Head of caudate nucleus (tissue), 42 donors: Measurements from ENCODE around the gene KRT13.

ENCODE experiments used
- DNase-seq, 42 donors: peaks; one replicate each; pipeline versions ENCODE4 v3.0.0 to v3.0.0-alpha.2; 2020 to 2021; ENCODE audit warnings: mixed read lengths in 7 of 42
- intact Hi-C: fragments of 100-400 bp; cut with DNase I; formaldehyde crosslinking; loops from one replicate; pipeline ENCODE4 v1.15.0; 2022

KRT13 gene

DNA sequence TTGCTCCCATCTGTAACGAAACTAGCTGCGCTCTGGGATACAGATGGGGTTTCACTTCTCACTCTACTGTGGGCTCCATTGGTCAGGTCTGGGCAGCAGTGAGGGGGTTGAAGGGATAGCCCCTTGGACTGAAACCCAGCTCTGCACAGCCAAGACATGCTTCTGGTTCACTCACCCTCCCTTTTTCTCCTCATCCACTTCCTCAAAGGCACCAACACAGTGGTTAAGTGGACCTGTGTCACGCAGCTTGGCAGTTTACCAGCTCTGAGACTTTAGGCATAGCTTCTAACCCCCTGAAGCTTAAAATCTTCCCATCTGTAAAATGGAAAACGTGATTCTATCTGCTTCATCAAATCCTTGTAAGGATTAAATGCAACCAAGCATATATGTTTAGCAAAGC, 53.1 kb downstream of the KRT13 start:
- DNase-seq: no peak
- intact Hi-C loops: no loop called here

DNA sequence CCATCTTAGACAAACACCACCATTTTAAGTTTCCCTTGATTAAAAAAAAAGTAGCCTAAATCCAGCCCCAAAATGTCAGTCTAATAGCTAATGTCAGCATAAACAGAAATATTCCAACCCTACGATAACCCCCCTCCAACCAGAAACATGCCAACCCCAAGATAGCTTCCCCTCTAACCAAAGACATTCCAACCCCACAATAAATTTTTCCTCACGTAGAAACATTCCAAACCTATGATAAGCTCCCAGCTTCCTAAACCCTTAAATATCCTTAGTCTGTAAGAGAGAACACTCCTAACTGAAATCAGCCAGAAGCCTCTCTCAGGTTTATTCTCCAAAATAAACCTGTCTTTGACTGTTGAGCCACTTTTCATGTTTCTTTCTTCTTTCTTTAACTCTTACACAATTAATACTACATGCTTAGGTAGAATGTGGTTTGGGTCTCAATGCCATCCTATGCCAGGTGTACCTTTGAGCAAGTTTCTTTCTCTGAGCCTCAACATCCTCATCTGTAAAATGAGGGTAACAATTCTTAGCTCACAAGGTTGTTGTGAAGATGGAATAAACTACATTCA, 54.2 kb downstream of the KRT13 start:
- intact Hi-C loops: no loop called here
- no peak for DNase-seq
